Neural progenitor cell (in vitro differentiated cells): Measurements from ENCODE around the gene GNL1. TPM values are rescaled to one million over a fixed set of nuclear protein-coding genes. Genes with fewer than 3 reads are reported as not detected.
A peak's percentile ranks its signal among the peaks of the same experiment; 100 is the strongest.

ENCODE experiments used
- DNase-seq: peaks from one replicate; pipeline ENCODE4 v3.0.0-alpha.2; 2016; ENCODE audit warnings: low spot score
- H2AFZ ChIP-seq: fragments of 200-600 bp; sonication (generic); replicated peaks from 2 replicates; pipeline ENCODE4 v1.6.1; 2016; ENCODE audit warnings: antibody characterized with exemption
- H3F3A ChIP-seq: fragments of 200-600 bp; sonication (generic); 2 replicates; pipeline ENCODE4 v1.6.1; 2016; ENCODE audit warnings: antibody characterized with exemption, low read depth
- H3K27ac ChIP-seq: fragments of 200-600 bp; sonication (generic); 2 replicates; pipeline ENCODE4 v1.5.1; 2016; ENCODE audit warnings: mild to moderate bottlenecking
- H3K27me3 ChIP-seq: fragments of 200-600 bp; sonication (generic); 2 replicates; pipeline ENCODE4 v1.6.1; 2016; ENCODE audit warnings: mild to moderate bottlenecking, moderate library complexity
- H3K36me3 ChIP-seq: fragments of 200-600 bp; sonication (generic); 2 replicates; pipeline ENCODE4 v1.5.1; 2016
- H3K4me1 ChIP-seq: fragments of 200-600 bp; sonication (generic); 2 replicates; pipeline ENCODE4 v1.6.1; 2016; ENCODE audit warnings: mixed run types
- H3K4me2 ChIP-seq: fragments of 200-600 bp; sonication (generic); 2 replicates; pipeline ENCODE4 v1.6.1; 2016
- H3K4me3 ChIP-seq: fragments of 200-600 bp; sonication (generic); 2 replicates; pipeline ENCODE4 v1.5.1; 2016
- H3K79me2 ChIP-seq: fragments of 200-600 bp; sonication (generic); 2 replicates; pipeline ENCODE4 v1.6.1; 2016; ENCODE audit warnings: low read depth
- H3K9ac ChIP-seq: fragments of 200-600 bp; sonication (generic); 2 replicates; pipeline ENCODE4 v1.6.1; 2016
- H3K9me3 ChIP-seq: fragments of 200-600 bp; sonication (generic); 2 replicates; pipeline ENCODE4 v1.5.1; 2016; ENCODE audit warnings: low read depth
- H4K20me1 ChIP-seq: fragments of 200-600 bp; sonication (generic); 2 replicates; pipeline ENCODE4 v1.6.1; 2016; ENCODE audit warnings: low read depth
- H3K27ac Mint-ChIP-seq: 3 replicates; pipeline ENCODE4 v1.8.0; 2021; ENCODE audit warnings: mixed read lengths
- H3K27me3 Mint-ChIP-seq: 2 replicates; pipeline ENCODE4 v1.8.0; 2022; ENCODE audit warnings: low read depth, mild to moderate bottlenecking, inconsistent platforms, moderate library complexity, mixed read lengths; ENCODE audit not compliant: insufficient read depth
- H3K36me3 Mint-ChIP-seq: 3 replicates; pipeline ENCODE4 v1.8.0; 2021; ENCODE audit warnings: mixed read lengths
- H3K4me1 Mint-ChIP-seq: 3 replicates; pipeline ENCODE4 v1.8.0; 2021; ENCODE audit warnings: mixed read lengths
- H3K4me3 Mint-ChIP-seq: 3 replicates; pipeline ENCODE4 v1.8.0; 2021; ENCODE audit warnings: mild to moderate bottlenecking, moderate library complexity, mixed read lengths
- H3K9me3 Mint-ChIP-seq: 3 replicates; pipeline ENCODE4 v1.8.0; 2020; ENCODE audit warnings: mixed read lengths
- EZH2 ChIP-seq: fragments of 200-600 bp; sonication (generic); IDR thresholded peaks from 2 replicates; pipeline ENCODE4 v1.6.1; 2017; ENCODE audit warnings: antibody characterized with exemption, mild to moderate bottlenecking, moderate library complexity
- EZH2phosphoT487 ChIP-seq: fragments of 200-600 bp; sonication (generic); IDR thresholded peaks from 2 replicates; pipeline ENCODE4 v1.6.1; 2017; ENCODE audit warnings: antibody characterized with exemption
- total RNA-seq: library from RNA; depleted of rRNA; stranded (reverse); fragments of >200 nt; gene quantifications from 2 replicates; pipeline ENCODE4 v1.2.3, GENCODE V29; 2015; ENCODE audit warnings: low replicate concordance
- TF ChIP-seq, protein P1 (sequence below): fragments of 200-600 bp; sonication (generic); IDR thresholded peaks from 2 replicates; pipeline ENCODE4 v1.5.1; 2017; ENCODE audit warnings: antibody characterized with exemption, mild to moderate bottlenecking

Gene GNL1
- total RNA-seq, 1 donor from 2014 or later, result 23.7 TPM

DNA sequence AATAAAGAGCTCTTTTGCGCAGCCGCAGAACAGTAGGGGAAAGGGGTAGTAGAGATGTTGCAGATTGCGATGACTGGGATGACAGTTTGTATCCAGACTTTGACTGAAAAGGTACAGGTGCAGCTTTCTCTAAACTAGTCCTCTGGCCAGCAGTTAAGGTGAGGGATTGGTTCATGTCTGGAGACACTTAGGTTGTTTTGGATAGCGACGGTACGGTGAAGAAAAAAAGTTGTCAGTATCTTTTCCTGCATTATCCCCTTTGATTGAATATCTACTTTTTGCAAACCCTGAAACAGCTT is 1.3 kb upstream of the GNL1 start:
- peaks cover 6% of the 10 kb centered on the region for H3K4me1 ChIP-seq
- Mint-ChIP-seq H3K27ac (peak overlapping the region; percentile 100), H3K4me1 (peaks cover 23% of the 10 kb centered on the region), H3K4me3 (peak overlapping the region; percentile 99), H3K9me3 (no peaks in the 10 kb centered on the region), H3K27me3 (peaks cover 3% of the 10 kb centered on the region), H3K36me3 (peaks cover 25% of the 10 kb centered on the region)
- H2AFZ ChIP-seq, result peak overlapping the region; percentile 98
- H3K9me3 ChIP-seq, result no peaks in the 10 kb centered on the region
- no peak for DNase-seq
- peak overlapping the region; percentile 87 for H3K4me3 ChIP-seq
- H3K9ac ChIP-seq, result peak overlapping the region; percentile 38
- H3K79me2 ChIP-seq, result peaks cover 46% of the 10 kb centered on the region
- peak overlapping the region; percentile 84 for H3K4me2 ChIP-seq
- H4K20me1 ChIP-seq, result peaks cover 16% of the 10 kb centered on the region
- H3K36me3 ChIP-seq, result peaks cover 6% of the 10 kb centered on the region
- H3K27ac ChIP-seq, result peak overlapping the region; percentile 85
- peaks cover 26% of the 10 kb centered on the region for H3F3A ChIP-seq
- no peaks in the 10 kb centered on the region for H3K27me3 ChIP-seq
- TF ChIP-seq, protein P1, sequence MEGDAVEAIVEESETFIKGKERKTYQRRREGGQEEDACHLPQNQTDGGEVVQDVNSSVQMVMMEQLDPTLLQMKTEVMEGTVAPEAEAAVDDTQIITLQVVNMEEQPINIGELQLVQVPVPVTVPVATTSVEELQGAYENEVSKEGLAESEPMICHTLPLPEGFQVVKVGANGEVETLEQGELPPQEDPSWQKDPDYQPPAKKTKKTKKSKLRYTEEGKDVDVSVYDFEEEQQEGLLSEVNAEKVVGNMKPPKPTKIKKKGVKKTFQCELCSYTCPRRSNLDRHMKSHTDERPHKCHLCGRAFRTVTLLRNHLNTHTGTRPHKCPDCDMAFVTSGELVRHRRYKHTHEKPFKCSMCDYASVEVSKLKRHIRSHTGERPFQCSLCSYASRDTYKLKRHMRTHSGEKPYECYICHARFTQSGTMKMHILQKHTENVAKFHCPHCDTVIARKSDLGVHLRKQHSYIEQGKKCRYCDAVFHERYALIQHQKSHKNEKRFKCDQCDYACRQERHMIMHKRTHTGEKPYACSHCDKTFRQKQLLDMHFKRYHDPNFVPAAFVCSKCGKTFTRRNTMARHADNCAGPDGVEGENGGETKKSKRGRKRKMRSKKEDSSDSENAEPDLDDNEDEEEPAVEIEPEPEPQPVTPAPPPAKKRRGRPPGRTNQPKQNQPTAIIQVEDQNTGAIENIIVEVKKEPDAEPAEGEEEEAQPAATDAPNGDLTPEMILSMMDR, result no peak
- no peak for TF ChIP-seq EZH2phosphoT487

DNA sequence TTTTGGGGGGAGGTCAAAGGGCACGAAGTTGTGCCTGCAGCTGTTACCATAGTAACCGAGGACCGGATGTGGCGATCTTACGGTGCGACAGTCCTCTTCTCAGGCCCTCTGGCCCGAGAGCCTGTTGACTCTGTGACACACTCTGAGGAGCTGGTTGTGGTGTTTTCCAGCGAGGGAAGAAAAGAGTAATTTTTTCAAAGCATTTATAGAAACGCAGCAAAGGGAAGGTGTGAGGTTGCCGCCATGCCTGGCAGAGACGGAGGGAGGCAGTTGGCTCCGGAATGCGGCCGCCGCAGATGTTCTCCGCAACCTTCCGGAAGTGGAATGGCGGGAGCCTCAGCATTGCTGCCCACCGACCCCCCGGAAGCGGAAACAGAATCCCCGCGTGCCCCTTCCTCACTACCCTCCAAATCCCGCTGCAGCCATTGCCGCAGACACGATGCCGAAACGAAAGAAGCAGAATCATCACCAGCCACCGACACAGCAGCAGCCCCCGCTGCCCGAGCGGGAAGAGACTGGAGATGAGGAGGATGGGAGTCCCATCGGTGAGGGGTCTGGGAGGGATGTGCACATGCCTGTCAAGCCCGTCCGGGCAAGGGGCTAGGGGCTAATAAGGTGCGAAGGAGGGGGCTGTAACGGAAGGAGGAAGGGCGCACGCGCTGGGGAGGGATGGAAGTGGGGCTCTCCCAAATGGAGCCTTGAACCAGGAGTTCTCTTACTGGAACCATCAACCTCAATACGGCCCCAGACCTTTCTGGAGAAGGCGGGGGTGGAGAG is 805 bp upstream of the GNL1 start, which contains the start of gene PRR3:
Gene PRR3, plus strand, starts transcription at position 390 of the 777 bp plus-strand sequence. Its CDS starts 50 bp downstream, at position 440.
- H3K9me3 Mint-ChIP-seq, result no peaks in the 10 kb centered on the region
- peak within 1 kb of the TSS; percentile 99 for H3K4me3 Mint-ChIP-seq
- peaks cover 22% of the 10 kb centered on the region for H3K36me3 Mint-ChIP-seq
- H3K4me2 ChIP-seq, result peak within 1 kb of the TSS; percentile 84
- peaks cover 26% of the 10 kb centered on the region for H3F3A ChIP-seq
- H3K27me3 ChIP-seq, result no peaks in the 10 kb centered on the region
- DNase-seq, result peak; percentile 95
- no peaks in the 10 kb centered on the region for H3K9me3 ChIP-seq
- H3K9ac ChIP-seq, result peak within 1 kb of the TSS; percentile 58
- peaks cover 46% of the 10 kb centered on the region for H3K79me2 ChIP-seq
- H3K27ac Mint-ChIP-seq, result peak within 1 kb of the TSS; percentile 100
- H3K27ac ChIP-seq, result peak within 1 kb of the TSS; percentile 85
- peak within 1 kb of the TSS; percentile 98 for H2AFZ ChIP-seq
- H4K20me1 ChIP-seq, result peaks cover 16% of the 10 kb centered on the region
- peaks cover 23% of the 10 kb centered on the region for H3K4me1 Mint-ChIP-seq
- peaks cover 6% of the 10 kb centered on the region for H3K4me1 ChIP-seq
- peaks cover 3% of the 10 kb centered on the region for H3K27me3 Mint-ChIP-seq
- peak within 1 kb of the TSS; percentile 87 for H3K4me3 ChIP-seq
- no peak for TF ChIP-seq EZH2phosphoT487
- TF ChIP-seq, protein P1, result no peak
- TF ChIP-seq EZH2, result no peak
- peaks cover 6% of the 10 kb centered on the region for H3K36me3 ChIP-seq

DNA sequence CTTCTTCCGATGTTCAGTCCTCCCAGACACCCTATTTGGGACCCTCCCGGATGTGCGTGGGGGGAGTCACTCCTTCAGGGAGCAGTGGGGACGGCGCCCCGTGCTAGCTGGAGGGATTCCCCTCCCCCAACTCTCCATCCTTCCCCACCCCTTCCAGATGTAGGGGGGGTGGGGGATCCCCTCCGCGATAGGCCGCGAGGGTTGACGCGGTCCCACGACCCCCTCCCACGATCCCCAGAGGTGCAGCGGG is 548 bp downstream of the GNL1 start:
- Mint-ChIP-seq H3K4me3 (peak overlapping the region; percentile 99), H3K27ac (no peak overlapping the region), H3K4me1 (peaks cover 23% of the 10 kb centered on the region), H3K9me3 (no peaks in the 10 kb centered on the region), H3K36me3 (peaks cover 25% of the 10 kb centered on the region), H3K27me3 (peaks cover 3% of the 10 kb centered on the region)
- Histone ChIP-seq H4K20me1 (peaks cover 16% of the 10 kb centered on the region), H3K36me3 (peaks cover 6% of the 10 kb centered on the region), H3K4me1 (peaks cover 6% of the 10 kb centered on the region), H3K4me3 (peak overlapping the region; percentile 87), H3K4me2 (peak overlapping the region; percentile 84), H3K79me2 (peaks cover 46% of the 10 kb centered on the region), H3F3A (peaks cover 26% of the 10 kb centered on the region), H3K9ac (no peak overlapping the region), H3K27me3 (no peaks in the 10 kb centered on the region), H3K9me3 (no peaks in the 10 kb centered on the region), H2AFZ (peak overlapping the region; percentile 98), H3K27ac (peak overlapping the region; percentile 85)
- TF ChIP-seq EZH2phosphoT487, result no peak
- TF ChIP-seq EZH2, result no peak
- TF ChIP-seq, protein P1, result no peak
- DNase-seq, result no peak
